Loucy (cell line): ENCODE measurements around the gene PRDM10.

ENCODE experiments used
- CTCF ChIP-seq: fragments of 200-600 bp; sonication (generic); conservative IDR thresholded peaks from 2 replicates; pipeline ENCODE4 v1.5.1; 2014; ENCODE audit warnings: mild to moderate bottlenecking, antibody characterized with exemption, low read length
- EZH2phosphoT487 ChIP-seq: fragments of 200-600 bp; IDR thresholded peaks from 2 replicates; pipeline ENCODE4 v1.6.1; 2018; ENCODE audit warnings: antibody characterized with exemption, mild to moderate bottlenecking, moderate library complexity, borderline replicate concordance

GRCh38 chr11:130003717-130004001, 1.0 kb upstream of the PRDM10 start:
- TF ChIP-seq CTCF (no peak), EZH2phosphoT487 (no peak)
